Cardiac fibroblast (primary cell): ENCODE data around the gene PTPRG.

Experiments
- DNase-seq, 2 donors: peaks; one replicate each; pipeline versions ENCODE4 v3.0.0 to v3.0.0-alpha.2; 2010; ENCODE audit warnings: low read depth in 2 of 2
- H3K4me3 ChIP-seq, 2 donors: replicated peaks in 1 of 2; 1 replicate in 1 of 2; 2 replicates in 1 of 2; pipeline ENCODE4 v1.5.1; 2011; ENCODE audit warnings: low read depth in 2 of 2, low read length in 2 of 2, mild to moderate bottlenecking in 2 of 2, moderate library complexity in 1 of 2
- CTCF ChIP-seq: IDR thresholded peaks from one replicate; pipeline ENCODE4 v1.5.1; 2011; ENCODE audit warnings: low read depth, mild to moderate bottlenecking, low read length, inconsistent platforms

The PTPRG gene

GRCh38 chr3:62238431-62238830 lies 677.1 kb downstream of the PTPRG start:
- TF ChIP-seq CTCF = no peak
- no peak overlapping the region for H3K4me3 ChIP-seq
- DNase-seq = no peak

- no peak for DNase-seq
- no peak for TF ChIP-seq CTCF
- no peak overlapping the region for H3K4me3 ChIP-seq
These were observed 679.9 kb downstream of the PTPRG start for GRCh38 chr3:62241279-62241678.

- no peak for DNase-seq
- no peak overlapping the region for H3K4me3 ChIP-seq
- no peak for TF ChIP-seq CTCF
These were observed 681.6 kb downstream of the PTPRG start for GRCh38 chr3:62242831-62243509.

GRCh38 chr3:62246094-62246493 lies 684.7 kb downstream of the PTPRG start:
- DNase-seq = no peak
- TF ChIP-seq CTCF = no peak
- H3K4me3 ChIP-seq = no peak overlapping the region

- no peak overlapping the region for H3K4me3 ChIP-seq
- no peak for TF ChIP-seq CTCF
- DNase-seq = no peak
These were observed 685.6 kb downstream of the PTPRG start for GRCh38 chr3:62246985-62247384.

GRCh38 chr3:62248734-62249483 lies 687.5 kb downstream of the PTPRG start:
- no peak for DNase-seq
- H3K4me3 ChIP-seq = no peak overlapping the region
- TF ChIP-seq CTCF = no peak

GRCh38 chr3:62249484-62249776 lies 688.1 kb downstream of the PTPRG start:
- H3K4me3 ChIP-seq = no peak overlapping the region
- no peak for DNase-seq
- no peak for TF ChIP-seq CTCF
